ENCODE measurements around the gene FUT6. TPM values are rescaled to one million over a fixed set of nuclear protein-coding genes. Genes with fewer than 3 reads are reported as not detected.
"Not testable (repeated sequence)": the region's sequence is repeated elsewhere in the genome, so short reads cannot be mapped to it uniquely, and the experiment has no call there.

The FUT6 gene
- total and polyA plus RNA-seq, 5 donors = not detected

DNA sequence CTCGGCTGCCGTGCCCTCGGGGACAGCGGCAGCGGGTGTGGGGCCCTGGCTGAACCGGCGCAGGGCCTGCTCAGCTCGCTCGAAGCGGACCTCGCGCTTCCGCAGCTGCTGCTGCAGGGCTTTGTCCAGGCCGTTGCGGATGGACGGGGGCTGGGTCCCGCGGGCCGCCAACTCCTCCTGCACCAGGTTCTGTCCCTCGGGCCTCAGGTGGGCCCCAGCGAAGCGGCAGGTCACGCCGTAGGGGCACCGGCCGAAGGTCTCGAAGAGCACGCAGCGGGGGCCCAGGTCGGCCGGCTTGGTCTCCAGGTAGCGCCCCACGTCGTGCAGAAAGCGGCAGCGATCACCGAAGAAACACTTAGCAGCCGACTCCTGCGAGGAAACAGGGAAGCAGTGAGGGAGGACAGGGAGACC, 50.1 kb downstream of the FUT6 start:
- intact Hi-C loops (cut with DNase I) = no loop called here
- Histone ChIP-seq H3K4me1 (ENCODE audit: control insufficient read depth, insufficient read depth, low read length) (no peaks in the 10 kb centered on the region), H3K4me3 (ENCODE audit: low read length) (no peak overlapping the region), H3K27me3 (ENCODE audit: control insufficient read depth, insufficient read depth) (no peaks in the 10 kb centered on the region), H3K27ac (ENCODE audit: low read length) (no peak overlapping the region), H3K9me3 (ENCODE audit: control insufficient read depth, low read length) (no peaks in the 10 kb centered on the region)
- peak in 2 of 3 donors; percentile 21 to 62 for DNase-seq
- ATAC-seq = no peak
- WGBS = 95% methylated on average over 39 of the region's 39 CpGs

DNA sequence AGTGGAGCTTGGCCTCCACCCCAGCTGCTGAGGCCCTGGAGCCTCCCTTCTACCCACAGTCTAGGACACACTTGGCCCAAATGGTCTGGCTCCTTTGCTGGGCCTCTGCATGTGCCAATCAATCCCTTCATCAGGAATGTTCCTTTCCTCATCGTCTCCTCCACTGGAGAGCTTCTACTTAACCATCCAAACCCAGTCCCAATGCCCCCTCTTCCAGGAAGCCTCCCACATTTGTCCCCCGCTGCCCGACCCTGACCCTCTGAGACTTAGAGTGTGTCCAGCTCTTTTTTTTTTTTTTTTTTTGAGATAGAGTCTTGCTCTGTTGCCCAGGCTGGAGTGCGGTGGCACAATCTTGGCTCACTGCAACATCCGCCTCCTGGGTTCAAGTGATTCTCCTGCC, 51.1 kb downstream of the FUT6 start:
- no peak for DNase-seq

DNA sequence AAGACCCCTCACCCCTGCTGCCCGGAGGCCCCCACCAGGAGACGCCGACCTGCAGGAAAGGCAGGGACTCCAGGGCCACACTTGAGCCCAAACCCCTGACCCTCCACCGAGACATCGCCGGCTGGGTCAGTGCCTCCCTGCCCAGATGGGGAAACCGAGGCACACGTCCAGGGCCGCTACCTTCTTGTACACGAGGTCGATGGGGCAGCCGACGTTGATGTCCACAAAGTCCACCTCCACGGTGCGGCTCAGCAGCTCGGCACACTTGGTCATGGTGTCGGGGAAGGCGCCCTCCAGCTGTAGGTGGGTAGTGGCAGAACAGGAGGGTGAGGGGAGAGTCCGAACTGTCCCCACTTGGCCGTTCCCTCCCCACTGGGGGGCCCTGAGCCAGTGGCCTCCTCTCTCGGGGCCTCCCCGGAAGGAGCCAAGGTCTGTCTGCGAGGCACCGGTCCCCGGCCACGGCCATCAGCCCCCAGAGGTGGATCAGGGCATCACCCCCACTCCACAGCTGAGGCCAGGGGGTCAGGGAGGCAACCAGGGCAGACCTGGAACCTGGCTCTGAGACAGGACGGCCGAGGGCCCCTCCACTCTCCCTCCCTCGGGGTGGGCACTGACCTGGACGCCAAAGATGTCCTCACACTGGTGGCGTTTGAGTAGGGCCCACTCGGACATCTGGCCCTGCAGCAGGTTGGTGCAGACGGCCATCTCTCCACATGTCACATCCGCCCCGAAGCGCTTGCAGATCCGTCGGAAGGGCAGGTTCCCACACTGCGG, 51.9 kb downstream of the FUT6 start:
- Histone ChIP-seq H3K4me3 (ENCODE audit: low read length) (no peak overlapping the region), H3K27ac (ENCODE audit: low read length) (no peak overlapping the region), H3K9me3 (ENCODE audit: control insufficient read depth, low read length) (no peaks in the 10 kb centered on the region), H3K27me3 (ENCODE audit: control insufficient read depth, insufficient read depth) (no peaks in the 10 kb centered on the region), H3K4me1 (ENCODE audit: control insufficient read depth, insufficient read depth, low read length) (no peaks in the 10 kb centered on the region)
- DNase-seq (peak in 1 of 3 donors; percentile 21), ATAC-seq (no peak)
- 90% methylated on average over 39 of the region's 39 CpGs for WGBS
- intact Hi-C loops (cut with DNase I) = no loop called here

More for the DNA sequence above, 51.1 kb downstream of the FUT6 start:
- no peaks in the 10 kb centered on the region for H3K4me1 ChIP-seq (ENCODE audit: control insufficient read depth, insufficient read depth, low read length)
- H3K9me3 ChIP-seq (ENCODE audit: control insufficient read depth, low read length) = no peaks in the 10 kb centered on the region
- no peaks in the 10 kb centered on the region for H3K27me3 ChIP-seq (ENCODE audit: control insufficient read depth, insufficient read depth)
- H3K4me3 ChIP-seq (ENCODE audit: low read length) = no peak overlapping the region
- WGBS = 85% methylated on average over 5 of the region's 5 CpGs
- no peak for ATAC-seq
- H3K27ac ChIP-seq (ENCODE audit: low read length) = no peak overlapping the region
- intact Hi-C loops (cut with DNase I) = no loop called here

DNA sequence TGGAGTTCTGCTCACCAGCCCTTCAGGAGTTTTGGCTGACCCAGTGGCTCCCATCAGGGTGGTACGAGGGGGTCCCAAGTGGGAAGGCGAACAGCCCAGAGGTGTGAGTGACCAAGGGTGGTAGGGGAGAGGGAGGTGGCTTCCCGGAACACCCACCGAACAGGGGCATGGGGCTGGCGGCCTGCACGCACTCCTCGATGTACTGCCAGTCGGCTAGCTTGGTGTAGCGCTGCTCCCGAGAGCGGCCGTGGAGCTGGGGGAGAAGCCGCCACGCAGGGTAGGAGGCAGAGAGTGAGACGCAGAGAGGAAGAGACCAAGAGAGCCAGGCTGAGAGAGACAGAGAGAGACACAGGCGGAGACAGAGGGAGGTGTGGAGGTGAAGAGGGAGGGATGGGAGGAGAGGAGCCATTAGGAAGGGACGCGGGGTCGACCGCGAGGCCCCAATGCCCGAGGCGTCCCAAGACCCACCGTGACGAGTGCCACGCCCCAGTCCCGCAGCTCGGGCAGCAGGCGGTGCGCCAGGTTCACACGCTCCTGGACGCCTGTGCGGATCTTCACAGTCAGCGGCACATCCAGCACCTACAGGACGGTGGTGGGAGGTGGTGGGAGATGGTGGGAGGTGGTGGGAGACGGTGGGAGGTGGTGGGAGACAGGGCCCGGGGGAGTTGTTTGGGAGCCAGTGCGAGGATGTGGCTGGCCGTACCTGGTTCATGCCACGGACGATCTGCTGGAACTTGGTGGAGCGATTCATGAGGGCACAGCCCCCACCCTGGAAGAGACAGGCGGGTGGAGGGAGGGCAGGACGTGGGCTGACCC, 52.7 kb downstream of the FUT6 start:
- Histone ChIP-seq H3K27me3 (ENCODE audit: control insufficient read depth, insufficient read depth) (no peaks in the 10 kb centered on the region), H3K4me3 (ENCODE audit: low read length) (no peak overlapping the region), H3K4me1 (ENCODE audit: control insufficient read depth, insufficient read depth, low read length) (no peaks in the 10 kb centered on the region), H3K27ac (ENCODE audit: low read length) (no peak overlapping the region), H3K9me3 (ENCODE audit: control insufficient read depth, low read length) (no peaks in the 10 kb centered on the region)
- DNase-seq (no peak), ATAC-seq (no peak)
- intact Hi-C loops (cut with DNase I) = no loop called here
- 89% methylated on average over 44 of the region's 44 CpGs for WGBS

DNA sequence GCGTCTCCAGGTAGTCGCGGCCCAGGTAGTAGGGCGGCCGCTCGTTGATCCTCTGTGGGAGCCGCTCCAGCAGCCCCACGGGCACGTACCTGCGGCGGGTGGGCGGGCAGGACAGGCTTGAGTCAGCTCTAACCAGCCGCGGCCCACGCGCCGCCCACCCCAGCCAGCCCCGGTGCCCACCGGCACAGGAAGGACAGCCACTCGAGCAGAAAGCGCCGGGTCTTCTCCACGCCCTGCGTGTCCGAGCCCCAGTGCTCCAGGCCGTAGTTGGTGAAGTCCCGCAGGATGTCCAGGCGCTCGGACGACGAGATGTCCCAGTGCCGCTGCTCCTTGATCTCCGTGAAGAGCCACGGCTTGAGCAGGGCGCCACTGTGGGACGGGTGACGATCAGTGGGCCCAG, 54.1 kb downstream of the FUT6 start:
- intact Hi-C loops (cut with DNase I) = no loop called here
- WGBS = 94% methylated on average over 37 of the region's 37 CpGs

DNA sequence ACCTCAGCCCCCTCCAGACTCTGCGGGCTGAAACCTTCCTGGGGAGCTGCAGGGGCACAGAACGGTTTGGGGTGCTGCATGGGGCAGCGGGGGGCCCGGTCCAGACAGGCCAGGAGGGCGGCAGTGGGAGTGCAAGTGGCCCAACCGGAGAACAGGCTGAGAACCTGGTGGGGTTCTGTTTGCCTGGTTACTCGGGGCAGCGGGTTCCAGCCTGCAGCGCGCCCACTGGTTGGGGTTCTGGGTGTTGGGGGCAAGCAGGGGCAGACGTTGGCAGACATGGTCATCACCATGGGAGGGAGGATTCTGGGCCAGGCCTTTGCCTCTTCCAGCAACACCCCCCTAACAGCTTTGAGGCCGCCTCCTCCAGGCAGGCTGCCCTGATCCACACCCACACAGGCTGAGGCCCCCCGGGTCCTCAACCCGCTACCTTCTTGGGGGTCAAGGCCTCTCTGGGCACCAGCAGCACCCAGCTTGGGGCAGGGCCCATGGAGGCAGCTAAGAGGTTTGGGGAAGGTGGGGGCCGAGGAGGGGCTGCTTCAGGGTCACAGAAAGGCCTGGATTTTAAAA, 54.8 kb downstream of the FUT6 start, which contains the start of gene PRR22:
Gene PRR22, minus strand, starts transcription at position 166 of the 567 bp plus-strand sequence. Its CDS starts 86 bp downstream, at position 80.
- H3K27ac ChIP-seq (ENCODE audit: low read length) = no peak within 1 kb of the TSS
- H3K27me3 ChIP-seq (ENCODE audit: control insufficient read depth, insufficient read depth) = no peaks in the 10 kb centered on the region
- intact Hi-C loops (cut with DNase I) = no loop called here
- DNase-seq (no peak), ATAC-seq (no peak)
- no peak within 1 kb of the TSS for H3K4me3 ChIP-seq (ENCODE audit: low read length)
- WGBS = 89% methylated on average over 15 of the region's 15 CpGs
- H3K4me1 ChIP-seq (ENCODE audit: control insufficient read depth, insufficient read depth, low read length) = no peaks in the 10 kb centered on the region
- no peaks in the 10 kb centered on the region for H3K9me3 ChIP-seq (ENCODE audit: control insufficient read depth, low read length)

More for the DNA sequence above, 54.1 kb downstream of the FUT6 start:
- Histone ChIP-seq H3K27ac (ENCODE audit: low read length) (no peak overlapping the region), H3K27me3 (ENCODE audit: control insufficient read depth, insufficient read depth) (no peaks in the 10 kb centered on the region), H3K4me1 (ENCODE audit: control insufficient read depth, insufficient read depth, low read length) (no peaks in the 10 kb centered on the region), H3K4me3 (ENCODE audit: low read length) (no peak overlapping the region), H3K9me3 (ENCODE audit: control insufficient read depth, low read length) (no peaks in the 10 kb centered on the region)
- ATAC-seq (no peak), DNase-seq (no peak)

DNA sequence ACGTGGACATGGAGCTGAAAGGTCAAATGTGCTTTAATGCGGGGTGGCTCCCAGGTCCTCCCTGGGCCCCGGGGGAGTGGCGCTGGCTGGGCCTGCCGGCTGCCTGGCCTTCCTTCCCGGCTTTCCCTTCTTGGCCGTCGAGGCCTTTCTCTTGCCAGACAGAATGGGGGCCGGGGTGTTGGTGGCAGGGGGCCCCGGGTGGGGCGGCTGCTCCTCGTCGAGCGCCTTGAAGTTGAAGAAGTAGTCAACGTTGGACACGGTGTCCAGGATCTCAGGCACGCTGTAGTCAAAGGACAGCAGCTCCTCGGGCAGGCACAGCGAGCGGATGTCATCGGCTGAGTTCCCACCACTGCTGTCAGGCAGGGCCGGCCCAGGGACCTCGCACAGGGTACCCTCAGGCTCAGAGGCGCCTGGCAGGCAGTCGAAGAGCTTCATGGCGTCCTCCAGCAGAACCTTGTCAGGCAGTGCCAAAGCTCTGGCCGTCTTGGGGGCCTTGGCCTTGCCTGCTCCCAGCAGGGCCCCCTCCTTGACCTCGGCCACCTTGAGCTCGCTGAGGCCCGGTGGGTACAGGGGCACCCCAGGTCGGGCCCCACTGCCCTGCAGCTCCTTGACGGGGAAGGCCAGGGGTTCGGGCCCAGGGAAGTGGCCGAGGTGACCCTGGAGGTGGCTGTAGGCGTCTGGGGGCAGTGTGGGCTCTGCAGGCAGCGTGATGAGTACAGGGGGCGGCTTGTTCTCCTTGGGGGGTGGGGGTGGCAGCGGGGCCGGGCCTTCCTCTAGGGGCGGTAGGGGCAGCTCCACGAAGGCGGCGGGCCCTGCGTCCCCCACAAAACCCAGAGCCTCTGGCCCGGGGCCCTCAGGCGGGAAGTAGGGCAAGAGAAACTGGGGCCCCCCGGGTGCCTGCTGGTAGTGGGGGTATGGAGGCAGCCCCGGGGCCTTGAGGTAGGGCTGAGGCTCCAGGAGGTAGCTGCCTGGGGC, 56.3 kb downstream of the FUT6 start:
- DNase-seq = no peak

DNA sequence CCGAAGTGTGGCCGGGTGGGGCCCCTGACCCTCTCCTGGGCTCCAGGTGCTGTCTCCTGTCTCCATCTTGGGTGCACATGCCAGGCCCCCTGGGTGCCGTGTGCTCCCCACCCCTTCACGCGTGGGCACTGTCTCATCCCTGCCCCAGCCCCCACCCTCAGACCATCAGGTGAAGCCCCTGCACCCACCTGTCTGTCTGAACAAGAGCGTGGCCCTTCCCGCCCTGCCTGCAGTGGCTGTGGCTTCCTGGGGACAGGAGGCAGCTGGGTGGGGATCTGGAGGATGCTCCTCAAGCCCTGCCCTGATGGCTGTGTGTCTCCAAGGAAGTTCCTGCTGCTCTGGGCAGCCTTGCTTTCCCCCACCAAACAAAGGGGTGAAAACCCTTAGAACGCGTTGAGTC, 57.2 kb downstream of the FUT6 start:
- Histone ChIP-seq H3K27ac (ENCODE audit: low read length) (no peak overlapping the region), H3K4me1 (ENCODE audit: control insufficient read depth, insufficient read depth, low read length) (no peaks in the 10 kb centered on the region), H3K27me3 (ENCODE audit: control insufficient read depth, insufficient read depth) (no peaks in the 10 kb centered on the region), H3K9me3 (ENCODE audit: control insufficient read depth, low read length) (no peaks in the 10 kb centered on the region), H3K4me3 (ENCODE audit: low read length) (no peak overlapping the region)
- WGBS = 84% methylated on average over 9 of the region's 9 CpGs
- ATAC-seq (peak in 1 of 2 donors; percentile 4), DNase-seq (no peak)
- intact Hi-C loops (cut with DNase I) = no loop called here

More for the DNA sequence above, 56.3 kb downstream of the FUT6 start:
- no peak overlapping the region for H3K27ac ChIP-seq (ENCODE audit: low read length)
- H3K27me3 ChIP-seq (ENCODE audit: control insufficient read depth, insufficient read depth) = no peaks in the 10 kb centered on the region
- no peak overlapping the region for H3K4me3 ChIP-seq (ENCODE audit: low read length)
- H3K4me1 ChIP-seq (ENCODE audit: control insufficient read depth, insufficient read depth, low read length) = no peaks in the 10 kb centered on the region
- intact Hi-C loops (cut with DNase I) = no loop called here
- H3K9me3 ChIP-seq (ENCODE audit: control insufficient read depth, low read length) = no peaks in the 10 kb centered on the region
- ATAC-seq = peak in 1 of 2 donors; percentile 7
- WGBS = 74% methylated on average over 48 of the region's 48 CpGs

DNA sequence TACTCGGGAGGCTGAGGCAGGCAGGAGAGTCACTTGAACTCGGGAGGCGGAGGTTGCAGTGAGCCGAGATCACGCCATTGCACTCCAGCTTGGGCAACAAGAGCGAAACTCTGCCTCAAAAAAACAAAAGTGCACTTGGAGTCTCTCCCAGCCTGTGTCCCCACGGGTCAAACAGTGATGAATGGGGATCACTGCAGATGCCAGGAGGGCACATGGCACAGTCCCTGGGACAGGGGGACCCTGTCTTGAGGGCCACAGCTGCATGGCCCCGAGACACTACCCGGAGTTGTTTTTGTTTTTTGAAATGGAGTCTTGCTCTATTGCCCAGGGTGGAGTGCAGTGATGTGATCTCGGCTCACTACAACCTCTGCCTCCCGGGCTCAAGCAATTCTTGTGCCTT, 58.6 kb downstream of the FUT6 start:
- intact Hi-C loops (cut with DNase I); H3K9me3 ChIP-seq (ENCODE audit: control insufficient read depth, low read length); ATAC-seq; H3K27me3 ChIP-seq (ENCODE audit: control insufficient read depth, insufficient read depth); H3K4me1 ChIP-seq (ENCODE audit: control insufficient read depth, insufficient read depth, low read length); H3K27ac ChIP-seq (ENCODE audit: low read length); H3K4me3 ChIP-seq (ENCODE audit: low read length); DNase-seq: not testable (repeated sequence)
- WGBS = 81% methylated on average over 11 of the region's 11 CpGs

Data from right cardiac atrium (tissue), 5 donors.